Activated CD8-positive, alpha-beta memory T cell treated with anti-CD3 and anti-CD28 coated beads for 48 hours (primary cell): ENCODE results near the gene CARNS1.
A peak's percentile ranks its signal among the peaks of the same experiment; 100 is the strongest.

ENCODE experiments used
- DNase-seq, 3 experiments: peaks; one replicate each; pipeline ENCODE4 v3.0.0-alpha.2; 2020; ENCODE audit warnings: low read depth in 2 of 3, low spot score in 2 of 3

CARNS1 gene

DNA sequence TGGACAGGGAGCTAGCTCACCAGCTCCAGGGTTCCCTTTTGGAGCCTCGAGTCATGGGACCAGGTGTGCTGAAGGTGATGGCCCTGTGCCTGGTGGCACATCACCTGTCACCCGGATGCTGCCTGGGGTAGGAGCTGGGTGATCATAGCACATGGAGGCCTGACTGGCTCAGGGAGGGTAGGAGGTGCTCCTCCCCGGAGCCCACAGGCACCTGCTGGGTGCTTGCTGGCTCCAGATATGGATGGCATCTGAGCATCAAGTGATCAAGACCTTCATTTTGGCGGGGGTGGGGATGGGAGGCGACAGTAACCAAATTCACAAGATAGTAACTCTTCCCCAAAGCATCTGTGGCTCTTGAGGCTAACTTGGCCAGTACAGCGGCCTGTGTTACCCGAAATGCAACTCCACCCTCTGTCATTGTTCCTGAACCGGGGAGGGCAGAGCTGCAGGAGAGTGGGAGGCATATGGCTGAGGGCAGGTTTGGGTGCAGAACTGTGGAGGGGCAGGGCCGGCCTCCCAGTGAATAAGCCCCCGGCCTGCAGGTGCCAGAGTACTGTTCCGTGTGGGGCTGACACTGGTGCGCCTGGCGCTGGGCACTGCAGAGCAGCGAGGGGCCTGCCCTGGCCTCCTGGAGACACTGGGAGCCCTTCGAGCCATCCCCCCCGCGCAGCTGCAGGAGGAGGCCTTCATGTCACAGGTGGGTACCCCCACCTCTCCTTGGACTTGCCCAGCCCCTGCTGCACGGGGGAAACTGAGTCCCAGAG, 6.9 kb upstream of the CARNS1 start:
- no peak for DNase-seq

DNA sequence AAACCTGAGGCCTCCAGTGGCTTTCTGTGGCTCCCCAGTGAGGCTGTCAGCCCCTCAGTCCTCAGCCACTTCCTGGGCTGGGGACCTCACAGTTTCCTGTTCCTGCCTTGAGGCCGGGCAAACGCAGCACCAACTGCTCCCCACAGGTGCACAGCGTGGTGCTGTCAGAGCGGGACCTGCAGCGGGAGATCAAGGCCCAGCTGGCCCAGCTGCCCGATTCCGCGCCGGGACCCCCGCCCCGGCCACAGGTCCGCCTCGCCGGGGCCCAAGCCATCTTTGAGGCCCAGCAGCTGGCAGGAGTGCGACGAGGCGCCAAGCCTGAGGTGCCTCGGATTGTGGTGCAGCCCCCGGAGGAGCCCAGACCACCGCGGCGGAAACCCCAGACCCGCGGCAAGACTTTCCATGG, 6.2 kb upstream of the CARNS1 start:
- DNase-seq = peak in 1 of 3 experiments; percentile 62

DNA sequence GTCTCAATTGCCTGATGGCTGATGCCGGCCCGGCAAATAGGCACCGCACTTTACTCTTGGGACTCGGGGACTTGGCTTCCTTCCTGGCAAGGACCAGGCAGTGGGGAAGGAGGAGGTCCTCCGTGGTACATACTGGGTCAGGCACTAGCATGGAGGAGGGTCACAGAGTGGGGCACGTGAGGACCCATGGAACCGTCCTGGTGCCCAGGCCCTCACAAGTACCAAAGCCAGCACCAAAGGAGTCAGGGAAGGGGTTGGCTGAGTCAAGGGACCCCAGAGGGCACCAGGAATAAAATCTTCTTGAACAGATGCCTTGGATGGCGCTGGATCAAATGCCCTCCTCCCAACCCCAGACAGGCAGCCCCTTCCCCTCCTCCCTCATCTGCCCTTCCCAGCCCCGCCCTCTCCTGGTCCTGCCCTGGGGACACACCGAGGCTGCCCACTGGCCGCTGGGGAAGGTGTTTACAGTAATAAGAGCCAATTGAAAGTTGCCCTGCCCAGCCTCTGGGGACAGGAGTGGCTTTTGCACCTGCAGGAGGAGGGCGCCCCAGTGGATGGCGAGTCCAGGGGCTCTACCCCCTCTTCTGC, 5.6 kb upstream of the CARNS1 start:
- no peak for DNase-seq

DNA sequence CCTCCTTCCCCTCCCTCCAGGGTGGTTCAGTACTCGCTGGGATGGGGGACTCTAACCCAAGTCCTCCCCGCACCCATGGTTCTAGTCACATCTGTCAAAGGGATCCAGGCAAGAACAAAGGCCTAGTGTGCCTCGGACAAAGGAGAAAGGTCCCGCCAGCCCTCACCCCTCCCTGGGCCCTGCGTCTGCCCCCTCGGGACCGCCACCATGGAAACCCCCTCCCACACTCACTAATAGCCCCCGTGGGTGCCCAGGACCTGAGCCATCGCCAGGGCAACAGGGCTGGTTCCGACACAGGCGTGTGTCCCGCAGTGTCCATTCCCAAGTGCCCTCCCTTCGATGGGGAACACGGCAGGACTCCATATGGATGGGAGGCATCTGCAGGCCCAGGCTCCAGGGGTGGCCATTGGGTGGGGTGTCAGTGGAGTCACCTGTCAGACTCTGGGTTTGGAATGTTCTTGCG, 5.1 kb upstream of the CARNS1 start:
- no peak for DNase-seq

DNA sequence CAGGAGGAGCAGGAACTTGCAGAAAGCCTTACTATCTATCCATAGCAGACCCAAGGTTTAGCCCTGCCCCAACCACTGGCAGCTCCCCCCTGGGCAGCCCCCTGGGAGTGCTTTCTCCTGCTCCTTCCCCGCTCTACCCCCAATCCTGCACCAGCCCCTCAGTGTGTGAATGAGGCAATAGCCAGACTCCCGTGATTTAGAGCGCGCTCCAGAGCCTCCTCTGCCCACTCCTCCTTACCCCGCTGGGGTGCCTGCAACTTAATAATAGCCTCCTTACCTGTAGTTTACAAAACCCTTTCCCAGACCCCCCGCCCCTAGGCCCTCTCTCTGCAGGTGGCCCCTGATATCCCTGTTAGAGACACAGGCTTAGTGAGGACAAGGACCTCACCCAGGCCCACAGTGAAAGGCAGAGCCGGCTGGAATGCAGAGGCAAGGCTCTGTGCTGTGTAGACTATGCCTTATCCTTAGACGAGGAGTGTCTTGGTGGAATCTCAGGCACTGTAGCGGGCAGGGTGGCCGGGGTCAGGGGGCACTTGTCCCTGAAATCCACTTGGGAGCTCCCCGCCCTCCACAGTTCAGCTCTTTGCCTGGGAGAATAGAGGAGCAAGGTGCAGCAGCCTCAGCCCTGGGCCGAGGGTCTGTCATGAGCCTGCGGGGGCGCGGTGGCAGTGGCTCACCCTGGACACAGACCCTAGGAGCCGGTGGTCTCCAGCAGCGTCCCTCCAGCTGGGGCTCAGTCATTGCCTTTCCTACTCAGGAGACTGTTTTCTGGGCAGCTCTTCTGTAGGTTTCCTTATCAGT, 4.3 kb upstream of the CARNS1 start:
- no peak for DNase-seq

DNA sequence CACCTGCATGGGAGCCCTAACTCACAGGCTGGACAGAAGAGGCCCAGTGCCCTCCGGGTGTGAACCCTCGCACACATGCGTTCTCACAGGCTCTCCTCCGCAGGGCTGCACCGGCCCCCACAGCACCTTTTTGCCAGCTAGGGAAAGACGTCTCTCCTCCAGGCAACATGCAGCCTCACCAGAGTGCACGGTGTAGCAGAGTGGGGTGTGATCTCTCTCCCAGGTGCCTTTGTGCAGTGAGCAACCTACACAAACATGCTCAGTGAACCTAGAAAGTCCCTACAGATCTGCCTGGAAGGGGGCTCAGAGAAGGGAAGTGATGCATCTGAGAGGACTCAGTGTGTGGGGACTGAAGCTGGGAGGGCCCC, 3.7 kb upstream of the CARNS1 start:
- DNase-seq = no peak

DNA sequence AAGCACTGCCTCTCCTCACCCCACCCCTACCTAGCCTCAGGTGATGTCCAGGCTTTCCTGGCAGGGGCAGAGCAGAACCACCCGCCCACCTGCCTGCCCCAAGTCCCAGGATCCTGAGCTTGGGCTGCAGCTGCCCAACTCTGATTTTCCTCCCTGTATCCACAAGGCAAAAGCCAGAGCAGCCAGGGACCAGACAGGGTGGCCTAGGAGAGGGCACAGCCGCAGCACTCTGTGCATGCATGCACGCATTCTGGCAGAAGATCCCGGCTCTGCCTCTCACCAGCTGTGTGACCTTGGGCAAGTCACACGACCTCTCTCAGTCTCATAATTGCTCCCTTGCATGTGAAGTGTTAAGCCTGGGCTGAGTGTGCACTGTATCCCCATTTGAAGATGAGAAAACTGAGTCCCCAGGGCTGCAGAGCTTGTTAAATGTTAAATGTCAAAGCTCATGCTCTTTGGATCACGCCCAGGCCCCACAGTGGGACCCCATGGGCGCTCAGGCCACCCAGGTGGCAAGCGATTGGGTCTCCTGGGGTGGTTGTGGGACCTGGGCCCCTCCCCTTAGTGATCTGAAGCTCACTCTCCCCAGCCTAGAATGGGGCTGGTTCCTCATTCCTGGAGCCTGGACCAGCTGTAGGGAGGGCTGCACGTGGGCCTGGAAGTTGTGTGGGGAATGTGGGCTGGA, 2.8 kb upstream of the CARNS1 start:
- no peak for DNase-seq

DNA sequence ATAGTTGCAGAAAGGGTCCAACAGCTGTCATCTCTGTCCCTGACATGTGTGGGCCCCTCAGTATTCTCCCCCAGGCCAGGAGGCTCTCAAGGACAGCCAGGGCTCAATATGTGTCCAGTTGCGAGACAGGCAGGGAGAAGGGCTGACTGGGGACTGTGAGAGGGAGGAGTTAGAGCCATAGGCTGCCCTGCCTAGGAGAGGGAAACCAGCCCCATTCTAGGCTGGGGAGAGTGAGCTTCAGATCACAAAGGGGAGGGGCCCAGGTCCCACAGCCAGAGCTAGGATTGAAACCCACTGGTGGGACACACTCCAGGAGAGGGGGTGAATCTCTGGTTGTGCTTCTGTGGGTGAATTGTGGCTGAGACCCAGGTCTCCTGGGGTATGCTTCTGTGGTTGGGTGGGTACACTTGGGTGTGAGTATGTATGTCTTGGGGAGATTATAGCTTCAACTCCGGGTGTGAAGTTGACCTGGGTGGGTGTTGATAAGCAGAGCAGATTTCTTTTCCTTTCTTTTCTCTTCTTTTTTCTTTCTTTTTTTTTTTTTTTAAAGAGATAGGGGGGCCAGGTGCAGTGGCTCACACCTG, 2.1 kb upstream of the CARNS1 start:
- no peak for DNase-seq

DNA sequence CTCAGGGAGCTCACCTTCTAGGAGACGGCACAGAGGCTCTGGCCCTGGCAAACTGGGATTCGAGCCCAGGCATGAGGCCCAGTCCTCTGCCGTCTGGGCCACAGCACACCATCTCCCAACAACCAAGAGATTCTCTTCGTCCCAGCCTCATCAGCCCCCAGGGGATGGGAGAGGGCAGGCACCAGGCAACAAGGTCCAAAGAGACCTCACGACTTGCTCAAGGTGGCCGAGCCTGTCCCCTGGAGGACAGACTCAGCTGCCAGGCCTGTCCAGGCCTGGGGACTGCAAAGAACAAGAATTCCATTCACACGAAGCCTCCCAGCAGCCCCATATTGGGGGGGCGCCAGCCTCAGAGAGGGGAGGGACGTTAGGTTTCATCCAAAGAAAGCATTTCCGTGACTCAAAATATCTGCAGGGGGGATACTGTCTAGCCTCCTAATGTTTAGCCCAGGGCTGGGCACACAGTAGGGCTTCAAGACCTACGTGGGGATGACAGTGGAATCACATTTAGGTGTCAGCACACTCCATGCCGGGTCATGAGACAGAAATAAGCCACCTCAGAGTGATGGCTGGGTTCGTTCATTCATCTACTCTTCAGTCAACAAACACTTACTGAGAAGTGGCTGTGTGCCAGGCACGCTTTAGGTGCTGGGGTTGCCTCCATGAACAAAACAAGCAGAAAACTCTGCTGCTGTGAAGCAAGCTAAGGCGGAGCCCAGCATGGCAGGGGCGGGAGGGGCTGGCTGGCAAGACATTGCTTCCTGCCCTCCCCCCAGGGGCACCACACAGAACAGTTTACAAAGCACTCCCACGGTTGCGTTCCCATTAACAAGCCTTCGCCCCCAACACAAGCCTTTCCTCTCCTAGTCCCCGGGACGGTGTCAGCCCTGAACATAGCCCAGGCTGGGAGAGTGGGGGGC, 1.2 kb downstream of the CARNS1 start:
- no peak for DNase-seq

DNA sequence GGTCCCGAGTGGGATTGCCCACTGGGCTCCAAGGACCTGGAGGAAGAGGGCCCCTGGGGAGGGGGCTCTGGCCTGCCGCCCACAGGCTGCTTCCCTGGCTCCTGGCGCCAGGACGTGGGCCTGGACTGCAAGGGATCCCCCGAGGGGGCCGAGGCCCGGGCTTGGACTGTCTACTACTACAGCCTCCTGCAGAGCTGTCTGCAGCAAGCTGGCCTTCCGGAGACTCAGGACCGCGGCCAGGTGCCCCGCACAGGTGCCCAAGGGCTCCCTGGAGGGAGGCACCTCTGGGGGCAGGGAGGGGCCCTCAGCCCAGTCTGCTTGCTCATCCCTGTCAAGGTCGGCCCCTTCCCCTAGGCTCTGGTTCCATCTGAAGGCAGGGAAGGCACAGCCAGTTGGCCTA, 1.9 kb downstream of the CARNS1 start:
- DNase-seq = no peak

DNA sequence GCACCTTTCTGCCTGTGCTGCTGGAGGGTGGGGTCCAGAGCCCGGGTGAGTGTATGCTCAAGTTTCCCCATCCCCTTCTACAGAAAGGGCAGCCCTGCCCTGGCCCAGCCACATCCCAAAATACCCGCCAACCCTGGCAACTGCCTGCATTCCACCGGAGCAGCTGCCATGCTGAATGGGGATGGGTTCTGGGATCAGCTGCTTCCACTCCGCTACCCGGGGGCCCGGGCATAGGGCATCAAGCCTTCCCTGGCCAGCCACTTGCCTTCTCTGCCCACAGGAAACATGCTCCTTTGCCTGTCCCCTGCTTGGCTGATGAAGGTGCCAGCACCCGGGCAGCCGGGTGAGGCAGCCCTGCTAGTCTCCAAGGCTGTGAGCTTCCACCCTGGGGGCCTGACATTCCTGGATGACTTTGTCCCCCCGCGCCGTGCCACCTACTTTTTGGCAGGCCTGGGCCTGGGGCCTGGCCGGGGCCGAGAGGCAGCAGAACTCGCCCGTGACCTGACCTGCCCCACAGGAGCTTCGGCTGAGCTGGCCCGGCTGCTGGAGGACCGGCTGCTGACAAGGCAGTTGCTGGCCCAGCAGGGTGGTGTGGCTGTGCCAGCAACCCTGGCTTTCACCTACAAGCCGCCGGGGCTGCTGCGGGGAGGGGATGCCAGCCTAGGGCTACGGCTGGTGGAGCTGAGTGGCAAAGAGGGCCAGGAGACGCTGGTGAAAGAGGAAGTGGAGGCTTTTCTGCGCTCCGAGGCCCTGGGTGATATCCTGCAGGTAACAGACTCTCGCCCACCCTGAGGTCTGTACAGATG, 3.2 kb downstream of the CARNS1 start:
- no peak for DNase-seq

DNA sequence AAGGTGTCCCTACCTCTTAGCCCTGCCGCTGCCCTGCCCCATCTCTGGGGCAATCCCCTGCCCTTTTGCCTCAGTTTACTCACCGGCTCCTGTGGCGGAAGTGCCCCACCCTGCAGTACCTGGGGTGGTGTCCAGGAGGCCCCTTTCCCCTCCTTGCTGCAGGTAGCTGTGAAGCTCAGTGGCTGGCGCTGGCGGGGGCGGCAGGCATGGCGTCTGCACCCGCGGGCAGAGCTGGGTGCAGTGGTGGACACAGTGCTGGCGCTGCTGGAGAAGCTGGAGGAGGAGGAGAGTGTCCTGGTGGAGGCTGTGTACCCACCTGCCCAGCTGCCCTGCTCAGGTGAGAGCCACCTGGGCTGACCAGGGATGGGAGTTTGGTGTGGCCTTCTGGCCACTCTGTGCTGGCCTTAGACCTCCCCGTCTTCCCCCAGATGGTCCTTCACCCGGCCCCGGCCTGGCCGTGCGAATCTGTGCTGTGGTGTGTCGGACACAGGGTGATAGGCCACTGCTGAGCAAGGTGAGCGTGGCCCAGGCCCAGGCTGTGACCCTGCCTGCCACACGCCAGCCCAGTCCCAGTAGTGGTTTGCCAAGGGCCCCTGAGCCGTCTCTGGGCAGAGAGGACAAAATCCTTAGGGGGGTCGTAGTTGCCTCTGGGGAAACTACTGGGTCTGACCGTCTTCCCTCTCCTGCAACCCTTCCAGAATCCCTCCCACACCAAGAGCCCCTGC, 4.0 kb downstream of the CARNS1 start:
- no peak for DNase-seq

DNA sequence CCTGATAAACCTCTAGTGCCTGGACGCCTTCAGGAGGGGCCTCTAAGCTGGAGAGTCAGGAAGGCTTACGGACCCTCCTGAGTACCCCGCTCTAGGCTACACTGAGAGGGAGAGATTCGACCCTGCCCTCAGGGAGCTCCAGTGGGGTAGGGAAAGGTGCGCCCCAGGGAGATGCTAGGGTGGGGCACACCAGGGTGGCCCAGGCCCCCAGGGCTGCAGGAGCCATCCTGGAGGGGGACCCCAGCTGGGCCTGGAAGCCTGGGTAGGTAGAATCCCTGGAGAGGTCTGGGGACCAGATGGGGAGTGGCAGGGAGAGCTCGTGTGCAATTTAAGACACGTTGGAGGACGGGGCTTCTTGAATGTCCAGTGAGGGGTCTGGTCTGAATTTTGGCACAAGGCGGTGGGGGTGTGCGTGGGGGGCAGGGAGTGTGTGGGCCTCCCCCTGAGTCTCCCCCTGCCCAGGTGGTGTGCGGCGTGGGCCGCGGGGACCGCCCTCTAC, 4.7 kb downstream of the CARNS1 start:
- DNase-seq = no peak

DNA sequence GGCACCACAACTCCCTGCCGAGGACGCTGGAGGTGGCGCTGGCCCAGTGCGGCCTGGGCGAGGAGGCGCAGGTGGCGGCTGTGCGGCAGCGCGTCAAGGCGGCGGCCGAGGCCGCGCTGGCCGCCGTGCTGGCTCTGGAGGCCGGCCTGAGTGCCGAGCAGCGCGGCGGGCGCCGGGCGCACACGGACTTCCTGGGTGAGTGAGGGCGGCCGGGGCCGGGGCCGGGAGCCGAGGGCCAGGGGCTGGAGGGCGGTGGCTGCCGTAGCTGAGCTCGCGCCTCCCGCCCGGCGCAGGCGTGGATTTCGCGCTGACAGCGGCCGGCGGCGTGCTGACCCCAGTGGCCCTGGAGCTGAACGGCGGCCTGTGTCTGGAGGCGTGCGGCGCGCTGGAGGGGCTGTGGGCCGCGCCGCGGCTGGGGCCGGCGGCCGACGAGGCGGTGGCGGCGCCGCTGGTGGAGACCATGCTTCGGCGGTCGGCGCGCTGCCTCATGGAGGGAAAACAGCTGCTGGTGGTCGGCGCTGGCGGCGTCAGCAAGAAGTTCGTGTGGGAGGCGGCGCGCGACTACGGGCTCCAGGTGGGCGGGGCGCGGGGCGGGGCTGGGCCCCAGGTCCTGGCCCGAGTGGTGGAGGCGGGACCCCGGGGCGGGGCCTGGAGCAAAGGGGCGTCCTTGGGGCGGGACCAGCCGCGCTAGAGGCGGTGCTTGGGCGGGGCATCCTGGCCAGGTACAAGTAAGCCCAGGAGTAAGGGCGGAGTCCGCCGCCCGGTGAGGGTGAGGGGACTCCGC, 5.4 kb downstream of the CARNS1 start:
- peak; percentile 98 for DNase-seq

DNA sequence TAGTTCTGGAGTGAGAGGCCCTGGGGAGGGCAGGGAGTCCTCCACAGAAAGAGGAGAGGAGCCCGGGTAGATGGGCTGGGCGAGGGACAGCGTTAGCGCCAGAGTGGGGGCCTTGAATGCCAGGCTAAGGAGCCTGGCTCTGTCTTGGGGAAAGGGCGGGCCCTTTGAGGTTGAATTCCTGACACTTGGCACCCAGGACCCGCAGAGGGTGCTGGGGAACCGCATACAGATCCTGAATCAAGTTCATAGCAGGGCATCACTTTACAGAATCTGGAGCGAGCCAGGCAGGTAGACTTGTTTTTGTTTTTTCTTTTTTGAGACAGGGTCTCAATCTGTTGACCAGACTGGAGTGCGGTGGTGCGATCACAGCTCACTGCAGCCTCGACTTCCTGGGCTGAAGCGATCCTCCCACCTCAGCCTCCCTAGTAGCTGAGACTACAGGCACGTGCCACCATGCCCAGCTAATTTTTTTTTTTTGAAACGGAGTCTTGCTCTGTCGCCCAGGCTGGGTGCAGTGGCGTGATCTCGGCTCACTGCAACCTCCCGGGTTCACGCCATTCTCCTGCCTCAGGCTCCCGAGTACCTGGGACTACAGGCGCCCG, 6.1 kb downstream of the CARNS1 start:
- DNase-seq = no peak

DNA sequence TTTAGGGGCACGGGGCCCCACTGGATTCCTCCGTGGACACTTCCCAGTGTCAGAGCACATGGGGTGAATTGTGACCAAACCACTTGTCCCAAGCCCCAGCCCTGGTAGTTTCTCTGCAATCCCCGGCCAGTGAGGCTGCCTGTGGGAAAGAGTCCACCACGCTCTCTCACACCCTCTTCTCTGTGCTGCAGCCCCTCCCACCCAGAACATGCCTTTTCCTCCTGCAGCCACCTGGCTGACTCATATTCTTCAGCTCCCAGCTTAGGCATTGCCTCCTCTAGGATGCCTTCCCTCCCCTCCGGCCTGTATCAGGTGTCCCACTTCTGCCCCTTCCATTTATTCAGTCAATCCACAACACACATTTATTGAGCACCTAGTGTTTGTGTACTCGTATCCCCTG, 7.4 kb downstream of the CARNS1 start:
- no peak for DNase-seq

DNA sequence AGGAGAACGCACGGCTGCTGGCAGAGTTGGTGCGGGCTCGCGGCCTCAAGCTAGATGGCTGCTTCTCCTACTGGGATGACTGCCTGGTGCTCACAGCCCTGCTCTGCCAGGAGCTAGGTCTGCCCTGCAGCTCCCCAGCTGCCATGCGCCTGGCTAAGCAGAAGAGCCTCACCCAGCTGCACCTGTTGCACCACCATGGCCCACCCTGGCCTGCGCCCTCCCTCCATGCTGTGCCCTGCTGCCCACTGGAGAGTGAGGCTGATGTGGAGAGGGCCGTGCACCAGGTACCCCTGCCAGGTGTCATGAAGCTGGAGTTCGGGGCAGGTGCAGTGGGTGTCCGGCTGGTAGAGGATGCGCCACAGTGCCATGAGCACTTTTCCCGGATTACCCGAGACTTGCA, 8.0 kb downstream of the CARNS1 start:
- no peak for DNase-seq
